Adrenal gland (tissue), 5 donors: Measurements from ENCODE around the gene CALM1.

Source experiments
- CTCF ChIP-seq, 6 experiments: fragments of 450-650 bp in 4 of 6; fragments of 200-600 bp in 2 of 6; sonication (generic) in 1 of 6; IDR thresholded peaks; 1 replicate in 5 of 6; 2 replicates in 1 of 6; pipeline versions ENCODE4 v1.5.1 to v1.8.0; 2016 to 2021; ENCODE audit warnings: antibody characterized with exemption in 6 of 6, mild to moderate bottlenecking in 2 of 6, moderate library complexity in 1 of 6
- POLR2A ChIP-seq, 2 donors: fragments of 450-650 bp; IDR thresholded peaks; one replicate each; pipeline ENCODE4 v1.6.1; 2017; ENCODE audit warnings: antibody characterized with exemption in 2 of 2, mild to moderate bottlenecking in 2 of 2, moderate library complexity in 1 of 2
- donor health status: DM: no; HTN: no; CAD: no.

GRCh38 chr14:90407230-90407629 is 10.4 kb downstream of the CALM1 start:
- TF ChIP-seq CTCF (IDR thresholded peaks at IDR 0.05) (no peak), POLR2A (IDR thresholded peaks at IDR 0.05) (no peak)
